Ishikawa (cell line): Measurements from ENCODE around the gene MORN2.

ENCODE experiments used
- CEBPB ChIP-seq: IDR thresholded peaks from 2 replicates; pipeline ENCODE4 v1.6.1; 2012
- CREB1 ChIP-seq: IDR thresholded peaks from 2 replicates; pipeline ENCODE4 v1.6.1; 2012; ENCODE audit warnings: low read depth
- EGR1 ChIP-seq: IDR thresholded peaks from 2 replicates; pipeline ENCODE4 v1.6.1; 2012
- EP300 ChIP-seq: IDR thresholded peaks from 2 replicates; pipeline ENCODE4 v1.6.1; 2012; ENCODE audit warnings: borderline replicate concordance
- FOXM1 ChIP-seq: IDR thresholded peaks from 2 replicates; pipeline ENCODE4 v1.6.1; 2012; ENCODE audit warnings: low read depth, borderline replicate concordance
- MAX ChIP-seq: IDR thresholded peaks from 2 replicates; pipeline ENCODE4 v1.6.1; 2012
- NFIC ChIP-seq: IDR thresholded peaks from 2 replicates; pipeline ENCODE4 v1.6.1; 2012
- RAD21 ChIP-seq: IDR thresholded peaks from 2 replicates; pipeline ENCODE4 v1.6.1; 2012; ENCODE audit warnings: low read depth
- REST ChIP-seq: IDR thresholded peaks from 2 replicates; pipeline ENCODE4 v1.6.1; 2012; ENCODE audit warnings: low read depth, mild to moderate bottlenecking
- TAF1 ChIP-seq: IDR thresholded peaks from 2 replicates; pipeline ENCODE4 v1.6.1; 2012; ENCODE audit warnings: low read depth, mild to moderate bottlenecking
- TCF12 ChIP-seq: IDR thresholded peaks from 2 replicates; pipeline ENCODE4 v1.6.1; 2012; ENCODE audit warnings: low read depth
- TEAD4 ChIP-seq: IDR thresholded peaks from 2 replicates; pipeline ENCODE4 v1.6.1; 2012
- USF1 ChIP-seq: IDR thresholded peaks from 2 replicates; pipeline ENCODE4 v1.6.1; 2012
- YY1 ChIP-seq: IDR thresholded peaks from 2 replicates; pipeline ENCODE4 v1.6.1; 2012; ENCODE audit warnings: low read depth
- ZBTB7A ChIP-seq: IDR thresholded peaks from 2 replicates; pipeline ENCODE4 v1.6.1; 2012; ENCODE audit warnings: low read depth

MORN2 gene

DNA sequence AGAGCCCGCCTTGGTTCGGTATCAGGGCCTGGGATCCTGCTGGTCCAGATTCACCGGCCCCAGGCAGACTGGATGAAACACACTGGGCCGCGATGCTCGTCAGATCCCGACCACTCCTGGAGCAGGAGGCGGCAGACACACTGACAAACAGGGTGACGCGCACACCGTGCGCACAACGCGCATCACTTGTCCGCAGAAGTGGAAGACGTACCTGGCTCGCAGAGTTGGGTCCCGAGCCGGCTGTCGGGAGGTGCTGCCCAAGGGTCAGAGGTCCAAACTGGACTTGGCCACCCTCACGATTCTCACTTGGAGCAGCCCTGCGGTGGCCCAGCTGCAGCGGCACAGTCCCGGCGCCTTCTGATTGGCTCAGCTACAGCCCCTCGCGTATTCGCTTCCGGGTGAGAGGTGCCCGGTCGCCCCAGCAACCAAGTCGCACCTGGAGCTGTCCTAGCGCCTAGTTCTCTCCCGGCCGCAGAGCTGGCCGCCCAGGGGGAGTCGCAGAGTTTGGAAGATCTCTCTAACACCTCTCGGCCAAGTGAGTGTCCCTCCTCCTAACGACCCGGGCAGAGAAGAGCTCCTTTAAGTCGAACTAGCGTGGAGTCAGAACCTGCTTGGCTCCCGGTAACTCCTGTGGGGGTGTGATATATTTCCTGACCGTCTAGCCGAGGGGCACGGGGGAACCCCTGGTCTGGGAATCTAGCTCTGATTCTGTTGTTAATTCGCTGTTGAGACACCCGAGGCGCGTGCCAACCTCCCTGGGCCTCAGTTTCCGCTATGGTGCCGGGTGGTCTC, at the start of gene MORN2, which contains the start of gene DHX57:
Gene MORN2, plus strand, starts transcription at position 401 of the 792 bp plus-strand sequence.
Gene DHX57, minus strand, starts transcription at position 359 of the 792 bp plus-strand sequence. CDS start 7,529 bp downstream, outside the sequence.
- TF ChIP-seq EGR1, result no peak
- TF ChIP-seq RAD21, result no peak
- TF ChIP-seq REST, result peak; percentile 59
- TF ChIP-seq ZBTB7A, result no peak
- 0 out of 2 replicates have a peak, but pooled peaks have one; percentile 7 for TF ChIP-seq USF1
- TF ChIP-seq CEBPB, result no peak
- no peak for TF ChIP-seq FOXM1
- peak; percentile 51; the same call in 1 of the 2 replicates for TF ChIP-seq YY1
- peak; percentile 47; the same call in 1 of the 2 replicates for TF ChIP-seq TCF12
- TF ChIP-seq TAF1, result peak; percentile 66
- no peak for TF ChIP-seq EP300
- no peak for TF ChIP-seq NFIC
- peak; percentile 34; the same call in 1 of the 2 replicates for TF ChIP-seq CREB1
- peak; percentile 6; the same call in 1 of the 2 replicates for TF ChIP-seq TEAD4
- peak; percentile 68 for TF ChIP-seq MAX

GRCh38 chr2:38828460-38828859, 47.3 kb upstream of the MORN2 start:
- no peak for TF ChIP-seq EP300

- no peak for TF ChIP-seq EP300
- no peak for TF ChIP-seq YY1
- TF ChIP-seq USF1, result no peak
- TF ChIP-seq CEBPB, result no peak
Observed at GRCh38 chr2:38829971-38830370, 45.8 kb upstream of the MORN2 start.

DNA sequence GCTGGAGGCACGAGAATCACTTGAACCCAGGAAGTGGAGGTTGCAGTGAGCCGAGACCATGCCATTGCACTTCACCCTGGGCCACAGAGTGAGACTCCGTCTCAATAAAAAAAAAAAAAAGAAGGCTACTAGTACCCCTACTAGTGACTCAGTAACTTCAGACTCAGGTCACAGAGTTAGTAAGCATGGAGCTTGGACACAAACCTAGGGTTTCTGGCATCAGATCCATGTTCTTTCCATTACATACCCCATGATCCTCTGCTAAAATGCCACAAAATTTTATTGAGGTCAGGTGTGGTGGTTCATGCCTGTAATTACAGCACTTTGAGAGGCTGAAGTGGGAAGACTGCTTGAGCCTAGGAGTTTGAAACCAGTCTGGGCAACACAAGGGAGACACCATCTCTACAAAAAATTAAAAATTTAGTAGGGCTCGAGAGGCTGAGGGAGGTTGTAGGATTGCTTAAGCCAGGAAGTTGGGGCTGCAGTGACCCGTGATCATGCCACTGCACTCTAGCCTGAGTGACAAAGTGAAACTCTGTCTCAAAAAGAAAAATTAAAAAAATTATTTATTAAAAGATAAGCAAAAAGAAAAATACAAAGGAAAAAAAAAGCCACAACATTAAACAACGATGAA, 45.1 kb upstream of the MORN2 start:
- TF ChIP-seq NFIC (no peak), TAF1 (no peak), EGR1 (no peak), CREB1 (no peak), ZBTB7A (no peak), MAX (no peak), TEAD4 (no peak), TCF12 (no peak), USF1 (no peak)

DNA sequence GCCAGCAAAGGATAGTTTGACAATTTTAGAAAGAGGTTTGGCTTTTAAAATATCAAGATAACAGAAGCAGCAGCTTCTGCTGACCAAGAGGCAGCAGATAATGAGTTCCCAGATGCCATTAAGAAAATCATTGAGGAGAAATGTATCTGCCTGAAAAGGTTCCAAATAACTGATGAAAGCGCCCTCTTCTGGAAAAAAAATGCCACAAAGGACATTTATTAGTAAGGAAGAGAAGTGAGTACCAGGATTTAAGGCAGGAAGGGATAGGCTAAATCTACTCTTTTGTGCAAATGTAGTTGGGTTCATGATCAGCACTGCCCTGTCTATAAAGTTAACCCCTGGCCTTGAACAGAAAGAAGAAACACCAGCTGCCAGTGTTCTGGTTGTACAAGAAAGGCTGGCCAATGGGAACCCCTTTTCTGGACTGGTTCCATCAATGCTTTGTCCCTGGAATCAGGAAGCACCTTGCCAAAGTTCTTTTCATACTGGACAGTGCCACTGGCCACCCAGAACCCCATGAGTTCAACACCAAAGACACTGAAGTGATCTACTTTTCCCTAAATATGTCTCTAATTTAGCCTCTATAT, 40.7 kb upstream of the MORN2 start:
- TF ChIP-seq TEAD4 (no peak), RAD21 (peak; percentile 34; the same call in 1 of the 2 replicates)

DNA sequence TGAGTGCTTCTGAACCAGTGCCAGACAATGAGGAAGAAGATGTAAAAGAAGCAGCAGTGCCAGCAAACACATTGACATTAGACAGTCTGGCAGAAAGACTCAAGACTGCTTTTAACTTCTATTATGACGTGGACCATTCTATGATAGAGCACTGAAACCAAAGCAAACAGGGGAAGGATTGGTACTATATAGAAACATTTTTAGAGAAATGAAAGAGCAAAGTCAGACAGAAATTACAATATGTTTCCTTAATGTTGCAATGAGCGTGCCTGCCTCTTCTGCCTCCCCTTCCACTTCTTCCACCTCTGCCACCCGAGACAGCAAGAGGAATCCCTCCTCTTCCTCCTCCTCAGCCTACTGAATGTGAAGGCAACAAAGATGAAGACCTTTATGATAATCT, 39.8 kb upstream of the MORN2 start:
- TF ChIP-seq TEAD4 (no peak), TCF12 (no peak), RAD21 (no peak), USF1 (no peak), EGR1 (no peak), EP300 (no peak), NFIC (no peak), REST (no peak), ZBTB7A (no peak), CEBPB (no peak), CREB1 (no peak), FOXM1 (no peak), MAX (no peak), YY1 (no peak), TAF1 (no peak)
